NCI-H2029 treated with DMSO at 0.1 percent for 48 hours (cell line): Measurements from ENCODE around the gene MSRB3.
"Not testable (repeated sequence)": the region's sequence is repeated elsewhere in the genome, so short reads cannot be mapped to it uniquely, and the experiment has no call there.

Source experiments
- DNase-seq: peaks from one replicate; lab custom pipeline; 2025; lab: John Stamatoyannopoulos, UW

MSRB3 gene

DNA sequence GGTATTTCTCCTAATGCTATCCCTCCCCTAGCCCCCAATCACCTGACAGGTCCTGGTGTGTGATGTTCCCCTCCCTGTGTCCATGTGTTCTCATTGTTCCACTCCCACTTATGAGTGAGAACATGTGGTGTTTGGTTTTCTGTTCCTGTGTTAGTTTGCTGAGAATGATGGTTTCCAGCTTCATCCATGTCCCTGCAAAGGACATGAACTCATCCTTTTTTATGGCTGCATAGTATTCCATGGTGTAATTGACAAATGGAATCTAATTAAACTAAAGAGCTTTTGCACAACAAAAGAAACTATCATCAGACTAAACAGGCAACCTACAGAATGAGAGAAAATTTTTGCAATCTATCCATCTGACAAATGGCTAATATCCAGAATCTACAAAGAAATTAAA, 178.9 kb downstream of the MSRB3 start:
- not testable (repeated sequence) for DNase-seq

DNA sequence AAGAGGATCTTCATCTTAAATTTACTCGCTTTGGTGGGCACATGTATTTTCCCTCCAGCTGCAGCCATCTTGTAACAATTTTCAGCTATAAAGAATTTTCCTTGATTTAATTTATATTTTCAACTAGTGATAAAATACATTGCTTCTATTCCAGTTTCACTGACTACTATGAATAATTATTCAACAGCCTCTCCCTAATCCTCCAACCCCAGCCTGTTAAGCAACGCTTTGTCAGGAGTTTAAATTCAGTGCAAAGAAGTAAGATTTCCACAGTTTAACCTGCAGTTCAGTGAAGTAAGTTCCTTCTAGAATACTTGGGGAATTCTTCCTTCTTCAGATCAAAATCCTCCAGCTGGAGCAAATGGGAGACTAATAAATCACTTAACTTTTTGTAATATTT, 180.2 kb downstream of the MSRB3 start:
- no peak for DNase-seq

DNA sequence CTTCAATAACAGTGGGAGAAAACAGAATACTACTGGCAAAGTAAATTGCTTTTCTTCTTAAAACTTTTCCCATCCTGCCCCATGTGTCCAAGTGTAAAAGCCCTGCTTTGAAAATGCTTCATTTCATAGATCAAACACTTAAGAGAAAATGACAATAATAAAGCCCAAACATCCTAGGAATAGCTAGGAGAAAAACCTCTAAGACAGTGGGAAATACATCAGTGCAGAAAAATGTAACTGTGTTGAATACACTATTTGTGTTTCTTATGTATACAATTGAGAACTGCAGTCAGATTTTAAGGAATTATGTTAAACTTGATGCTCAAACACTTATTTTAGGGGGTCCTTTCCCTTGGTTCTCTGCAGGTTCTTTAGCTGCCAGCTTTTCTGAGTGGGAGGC, 181.1 kb downstream of the MSRB3 start:
- DNase-seq = no peak

DNA sequence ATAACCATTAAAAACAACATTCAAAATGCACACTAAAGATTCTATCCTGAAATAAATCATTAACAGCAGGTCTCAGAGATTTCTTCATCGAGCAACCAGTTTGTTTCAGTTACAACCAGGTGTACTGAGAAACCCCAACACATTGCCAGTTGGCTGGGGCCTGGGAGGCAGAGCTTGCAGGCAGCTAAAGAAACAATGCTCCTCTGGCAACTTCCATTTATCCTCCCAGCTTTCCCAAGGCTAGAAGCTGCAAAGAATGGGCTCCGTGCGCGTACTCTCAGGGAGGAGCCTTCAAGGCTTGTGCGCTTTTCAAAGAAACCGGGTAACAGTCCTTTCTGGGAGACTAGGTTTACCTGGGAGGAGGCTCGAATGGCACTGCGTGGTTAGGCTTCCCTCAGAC, 181.6 kb downstream of the MSRB3 start:
- DNase-seq = no peak

DNA sequence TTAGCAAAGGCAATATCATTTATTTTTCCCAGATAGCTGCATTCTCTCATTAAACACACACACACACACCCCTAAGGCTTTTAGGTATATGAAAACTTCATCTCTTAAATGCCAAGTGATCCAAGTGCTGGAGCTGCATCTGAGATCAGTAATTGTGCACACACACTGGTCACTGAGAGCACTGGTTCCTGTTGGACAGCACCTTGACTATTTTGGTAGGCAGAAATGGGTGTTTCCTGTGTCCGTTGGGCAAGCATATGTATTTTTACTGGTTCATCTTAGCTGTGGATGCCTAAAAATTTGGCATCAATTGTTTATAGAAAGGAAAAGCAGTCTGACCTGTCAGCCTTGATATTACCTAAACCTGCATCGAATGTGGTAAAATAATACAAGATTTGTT, 182.5 kb downstream of the MSRB3 start:
- no peak for DNase-seq

DNA sequence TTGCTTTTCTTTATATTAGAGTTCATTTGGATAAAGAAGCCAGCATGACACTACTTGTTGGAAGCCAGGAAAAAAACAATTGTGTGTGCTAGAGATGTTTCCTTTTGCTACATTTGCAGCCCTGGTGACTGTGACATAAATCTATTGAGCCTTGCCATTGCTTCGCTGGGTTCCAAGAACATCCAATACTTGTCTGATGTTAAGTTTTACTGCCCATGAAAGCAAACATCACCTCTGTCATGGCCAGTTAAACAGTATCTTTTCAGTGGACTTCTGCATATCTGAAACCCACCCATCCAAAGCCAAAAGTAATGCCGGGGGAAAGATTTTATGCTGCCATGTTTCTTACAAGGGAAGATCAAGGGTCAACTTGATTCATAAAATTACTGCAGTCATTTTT, 184.0 kb downstream of the MSRB3 start:
- no peak for DNase-seq

DNA sequence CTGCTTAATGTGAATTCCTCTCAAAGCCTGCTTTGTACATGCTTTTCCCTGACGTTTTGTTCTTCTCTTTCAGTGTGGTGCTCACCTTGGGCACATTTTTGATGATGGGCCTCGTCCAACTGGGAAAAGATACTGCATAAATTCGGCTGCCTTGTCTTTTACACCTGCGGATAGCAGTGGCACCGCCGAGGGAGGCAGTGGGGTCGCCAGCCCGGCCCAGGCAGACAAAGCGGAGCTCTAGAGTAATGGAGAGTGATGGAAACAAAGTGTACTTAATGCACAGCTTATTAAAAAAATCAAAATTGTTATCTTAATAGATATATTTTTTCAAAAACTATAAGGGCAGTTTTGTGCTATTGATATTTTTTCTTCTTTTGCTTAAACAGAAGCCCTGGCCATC, 184.6 kb downstream of the MSRB3 start:
- DNase-seq = no peak

DNA sequence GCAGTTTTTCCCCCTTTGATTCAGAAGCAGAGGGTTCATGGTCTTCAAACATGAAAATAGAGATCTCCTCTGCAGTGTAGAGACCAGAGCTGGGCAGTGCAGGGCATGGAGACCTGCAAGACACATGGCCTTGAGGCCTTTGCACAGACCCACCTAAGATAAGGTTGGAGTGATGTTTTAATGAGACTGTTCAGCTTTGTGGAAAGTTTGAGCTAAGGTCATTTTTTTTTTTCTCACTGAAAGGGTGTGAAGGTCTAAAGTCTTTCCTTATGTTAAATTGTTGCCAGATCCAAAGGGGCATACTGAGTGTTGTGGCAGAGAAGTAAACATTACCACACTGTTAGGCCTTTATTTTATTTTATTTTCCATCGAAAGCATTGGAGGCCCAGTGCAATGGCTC, 185.1 kb downstream of the MSRB3 start:
- DNase-seq = no peak

DNA sequence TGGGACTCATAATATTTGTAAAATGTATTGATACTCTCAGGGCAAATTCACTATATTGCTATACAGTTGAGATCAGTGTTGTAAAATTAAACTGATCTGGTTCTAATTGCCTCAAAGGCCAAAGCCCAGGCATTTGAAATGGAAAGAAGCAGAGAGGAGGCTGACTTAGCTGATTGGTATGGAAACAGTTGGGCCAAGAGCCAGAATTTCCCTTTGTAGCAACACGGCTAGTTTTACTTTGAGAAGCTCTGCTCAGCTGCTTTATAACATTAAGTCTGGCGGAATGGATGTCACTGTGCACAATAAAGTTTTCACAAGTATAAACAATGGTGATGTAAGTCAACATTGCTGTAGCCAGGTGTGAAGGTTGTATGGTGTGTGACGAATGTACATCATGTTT, 186.4 kb downstream of the MSRB3 start:
- no peak for DNase-seq

DNA sequence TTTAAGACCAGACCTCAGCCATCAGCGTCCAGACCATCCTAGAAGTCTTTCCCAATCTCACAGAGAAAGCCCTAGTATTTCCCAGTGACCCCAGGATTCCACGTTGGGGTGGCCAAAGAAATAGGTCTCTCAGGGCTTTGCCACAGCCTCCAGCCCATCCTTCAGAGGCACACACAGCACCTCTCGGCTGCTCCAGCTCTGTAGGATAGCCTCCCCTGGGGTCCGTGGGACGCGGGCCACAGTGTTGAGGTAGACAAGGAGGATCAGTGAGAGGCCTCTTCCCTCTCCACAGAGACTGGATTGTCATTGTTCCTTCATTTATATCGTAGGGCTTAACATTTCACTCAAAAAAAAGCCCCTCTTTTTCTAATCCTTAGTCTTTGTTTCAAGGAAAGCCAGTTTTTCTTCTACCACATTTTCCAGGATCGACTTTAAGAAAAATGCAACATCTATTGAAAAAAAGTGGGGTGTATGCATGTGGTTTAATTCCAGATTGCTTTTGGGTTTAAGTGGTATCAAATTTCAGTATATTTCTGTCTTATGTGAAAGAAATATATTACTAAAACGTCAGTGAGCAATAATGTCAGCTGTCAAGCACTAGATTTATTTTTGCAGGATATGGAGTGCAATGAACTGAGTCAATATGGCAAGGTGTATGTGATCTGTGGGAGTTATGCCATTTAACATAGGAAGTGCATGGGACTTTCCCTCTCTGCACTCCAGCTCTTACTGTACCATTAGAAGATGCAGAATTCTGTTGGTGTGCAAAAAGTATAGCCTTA, 187.5 kb downstream of the MSRB3 start:
- DNase-seq = no peak

DNA sequence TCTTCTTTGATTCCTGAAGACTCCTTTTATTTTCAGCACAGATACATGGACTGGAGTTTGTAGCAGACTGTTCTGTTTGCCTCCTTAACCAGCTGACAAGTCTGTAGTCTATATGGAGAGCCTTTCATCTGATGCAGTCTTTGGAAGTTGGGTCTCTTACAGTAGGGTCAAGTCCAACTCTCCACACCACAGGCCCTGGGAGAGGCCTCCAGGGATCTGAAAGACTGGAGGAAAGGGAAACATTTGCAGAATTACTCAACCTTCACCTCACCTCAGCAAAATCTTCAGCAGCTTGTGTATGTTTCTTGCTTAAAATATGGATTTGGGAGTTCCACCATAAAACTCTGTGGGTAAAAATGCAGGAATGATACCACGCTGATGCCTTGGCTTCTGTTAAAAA, 188.4 kb downstream of the MSRB3 start:
- no peak for DNase-seq

DNA sequence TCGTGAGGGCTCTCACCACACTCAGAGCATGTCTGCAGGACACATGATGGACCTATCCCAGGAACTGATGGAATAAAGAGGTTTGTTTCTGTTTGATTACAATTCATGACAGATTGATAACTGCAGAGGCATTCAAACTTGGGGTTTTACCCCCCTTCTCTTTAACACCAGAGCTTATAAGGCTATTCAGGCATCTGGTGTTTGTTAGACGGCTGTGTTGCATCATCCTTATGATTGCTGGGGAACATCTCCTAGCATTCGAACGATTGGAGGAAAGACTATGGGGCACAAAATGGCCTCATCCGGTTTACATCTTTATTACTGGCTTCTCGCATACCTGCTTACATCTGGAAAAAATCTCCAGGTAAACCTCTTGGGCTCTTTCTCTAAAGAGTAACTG, 191.8 kb downstream of the MSRB3 start:
- DNase-seq = no peak

DNA sequence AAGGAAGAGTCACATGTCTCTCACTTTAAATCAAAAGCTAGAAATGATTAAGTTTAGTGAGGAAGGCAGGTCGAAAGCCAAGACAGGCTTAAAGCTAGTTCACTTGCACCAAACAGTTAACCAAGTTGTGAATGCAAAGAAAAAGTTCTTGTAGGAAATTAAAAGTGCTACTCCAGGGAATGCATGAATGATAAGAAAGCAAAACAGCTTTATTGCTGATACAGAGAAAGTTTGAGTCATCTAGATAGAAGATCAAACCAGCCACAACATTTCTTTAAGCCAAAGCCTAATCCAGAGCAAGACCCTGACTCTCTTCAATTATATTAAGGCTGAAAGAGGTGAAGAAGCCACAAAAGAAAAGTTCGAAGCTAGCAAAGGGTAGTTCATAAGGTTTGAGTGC, 193.6 kb downstream of the MSRB3 start:
- DNase-seq = no peak

DNA sequence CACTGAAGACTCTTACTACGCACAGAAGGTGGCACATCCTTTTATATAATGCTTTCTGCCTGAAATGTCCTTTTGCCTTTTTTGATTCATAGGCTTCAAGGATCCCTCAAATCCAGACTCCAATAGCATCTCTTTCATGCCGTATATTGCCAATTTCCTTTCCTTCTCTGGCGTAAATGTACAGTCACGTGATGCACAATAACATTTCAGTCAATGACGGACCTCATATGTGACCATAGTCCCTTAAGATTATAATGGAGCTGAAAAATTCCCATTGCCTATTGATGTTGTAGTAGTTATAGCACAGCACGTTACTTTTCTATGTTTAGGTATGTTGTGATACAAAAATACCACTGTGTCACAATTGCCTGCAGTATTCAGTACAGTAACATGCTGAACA, 196.3 kb downstream of the MSRB3 start:
- no peak for DNase-seq

DNA sequence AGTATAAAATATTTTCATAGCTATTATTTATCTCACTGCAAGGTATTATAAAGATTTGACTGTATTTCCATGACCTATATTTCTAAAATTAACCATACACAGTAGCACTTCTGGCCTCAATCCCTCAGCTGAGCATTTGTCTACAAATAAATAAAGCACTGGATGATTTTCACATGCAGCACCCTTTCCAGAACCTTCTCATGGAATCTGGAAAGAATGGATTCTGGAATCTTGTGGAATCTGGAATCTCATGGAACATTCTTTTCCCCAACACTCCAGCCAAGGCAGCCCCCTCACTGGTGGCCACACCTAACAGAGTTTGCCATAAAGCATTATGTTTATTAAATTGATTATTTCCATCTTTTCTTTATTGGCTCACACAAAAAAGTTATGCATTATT, 199.2 kb downstream of the MSRB3 start:
- DNase-seq = no peak

DNA sequence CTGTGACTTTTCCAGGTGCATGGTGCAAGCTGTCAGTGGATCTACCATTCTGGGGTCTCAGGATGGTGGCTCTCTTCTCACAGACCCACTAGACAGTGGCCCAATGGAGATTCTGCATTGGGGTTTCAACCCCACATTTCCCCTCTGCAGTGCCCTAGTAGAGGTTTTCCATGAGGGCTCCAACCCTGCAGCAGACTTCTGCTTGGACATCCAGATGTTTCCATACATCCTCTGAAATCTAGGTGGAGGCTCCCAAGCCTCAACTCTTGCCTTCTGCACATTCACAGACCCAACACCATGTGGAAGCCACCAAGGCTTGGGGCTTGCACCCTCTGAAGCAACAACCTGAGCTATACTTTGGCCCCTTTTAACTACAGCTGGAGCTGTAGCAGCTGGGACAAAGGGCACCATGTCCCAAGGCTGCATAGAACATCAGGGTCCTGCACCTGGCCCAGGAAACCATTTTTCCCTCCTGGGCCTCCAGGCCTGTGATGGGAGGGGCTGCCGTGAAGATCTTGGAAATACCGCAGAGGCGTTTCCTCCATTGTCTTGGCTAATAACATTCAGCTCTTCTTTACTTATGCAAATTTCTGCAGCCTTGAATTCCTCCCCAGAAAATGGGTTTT, 205.5 kb downstream of the MSRB3 start:
- DNase-seq = not testable (repeated sequence)

DNA sequence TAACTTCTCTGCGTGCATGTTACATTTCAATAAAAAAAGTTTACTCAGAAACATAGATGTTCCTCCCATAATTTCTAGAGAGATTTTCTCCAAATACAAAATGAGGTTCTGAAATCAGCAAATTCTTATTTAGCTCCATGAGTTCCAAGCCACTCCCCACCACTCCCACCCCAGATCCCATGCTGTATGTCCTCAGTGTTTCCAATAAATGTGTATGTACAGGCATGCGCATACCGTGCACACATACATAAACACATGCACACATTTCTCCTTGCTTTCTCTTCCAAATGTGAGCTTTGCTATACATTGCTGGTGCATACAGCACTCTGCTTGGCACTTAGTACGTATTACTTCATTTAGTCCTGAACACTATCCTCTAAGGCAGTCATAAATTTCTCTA, 209.7 kb downstream of the MSRB3 start:
- no peak for DNase-seq

DNA sequence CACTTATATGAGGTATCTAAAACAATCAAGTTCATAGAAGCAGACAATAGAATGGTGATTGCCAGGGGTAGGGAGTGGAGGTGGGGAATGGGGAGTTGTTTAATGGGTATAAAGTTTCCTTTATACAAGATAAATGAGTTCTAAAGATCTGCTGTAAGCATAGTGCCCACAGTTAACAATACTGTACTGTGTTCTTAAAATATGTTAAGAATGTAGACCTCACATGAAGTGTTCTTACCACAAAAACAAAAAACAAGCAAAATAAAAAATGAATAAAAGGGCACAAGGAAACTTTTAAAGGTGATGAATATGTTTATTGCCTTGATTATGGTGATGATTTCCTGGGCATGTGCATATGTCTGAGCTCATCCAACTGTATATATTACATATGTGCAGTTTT, 211.8 kb downstream of the MSRB3 start:
- DNase-seq = no peak

DNA sequence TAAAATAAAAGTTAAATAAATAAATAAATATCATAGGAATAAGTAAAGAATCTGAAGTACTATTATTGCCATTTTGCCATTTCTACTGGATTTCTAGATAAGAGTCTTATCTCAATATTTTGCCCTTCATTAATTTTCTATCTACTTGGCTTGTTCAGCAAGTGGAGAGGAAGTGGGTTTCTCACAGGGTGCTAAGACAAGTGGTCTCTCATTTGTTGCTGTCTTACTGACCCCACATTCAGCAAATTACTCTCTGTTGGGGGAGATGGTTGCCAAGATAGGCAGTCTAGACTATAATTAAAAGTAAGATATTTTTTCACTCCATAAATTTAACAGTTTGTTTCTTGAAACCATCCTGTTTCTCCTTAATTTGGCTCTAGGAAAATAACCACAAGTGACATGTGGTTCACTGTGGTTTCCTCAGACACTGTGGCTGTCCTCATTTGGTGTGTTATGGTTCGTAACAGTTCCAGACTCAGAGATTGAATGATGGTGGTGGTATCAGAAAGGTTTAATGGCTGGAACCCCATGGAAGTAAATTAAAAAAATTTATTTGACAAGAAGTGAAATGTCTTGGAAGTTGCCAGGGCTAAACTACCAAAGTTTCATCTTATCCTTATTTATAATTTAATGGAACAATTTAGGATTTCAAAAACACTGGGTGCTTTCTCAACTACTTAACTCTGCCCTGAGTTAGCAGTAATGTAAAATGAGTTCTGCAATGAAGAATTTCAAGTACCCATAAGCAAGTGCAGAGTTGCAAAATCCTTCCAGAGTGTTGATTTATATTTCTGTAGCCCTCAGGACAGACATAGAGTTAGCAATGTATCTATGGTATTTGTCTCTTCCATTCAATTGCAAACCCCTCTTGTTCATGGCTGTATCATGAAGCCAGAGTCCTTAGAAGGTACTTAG, 214.8 kb downstream of the MSRB3 start:
- no peak for DNase-seq

DNA sequence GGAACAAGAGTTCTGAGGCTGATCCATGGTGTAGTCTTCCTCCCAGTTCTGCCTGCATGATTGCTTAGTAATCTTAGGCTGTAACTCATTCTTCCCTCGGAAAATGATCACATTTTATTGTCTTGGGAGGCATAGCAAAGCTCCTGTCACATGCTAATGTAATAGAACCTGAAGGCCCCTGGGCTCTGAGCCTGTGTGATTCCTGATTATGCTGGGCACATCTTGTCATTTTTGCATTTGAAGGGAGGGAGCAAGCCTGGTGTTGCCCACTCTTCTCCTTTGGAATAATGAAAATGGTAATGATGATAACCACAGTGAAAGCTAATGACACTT, 215.4 kb downstream of the MSRB3 start:
- DNase-seq = no peak

DNA sequence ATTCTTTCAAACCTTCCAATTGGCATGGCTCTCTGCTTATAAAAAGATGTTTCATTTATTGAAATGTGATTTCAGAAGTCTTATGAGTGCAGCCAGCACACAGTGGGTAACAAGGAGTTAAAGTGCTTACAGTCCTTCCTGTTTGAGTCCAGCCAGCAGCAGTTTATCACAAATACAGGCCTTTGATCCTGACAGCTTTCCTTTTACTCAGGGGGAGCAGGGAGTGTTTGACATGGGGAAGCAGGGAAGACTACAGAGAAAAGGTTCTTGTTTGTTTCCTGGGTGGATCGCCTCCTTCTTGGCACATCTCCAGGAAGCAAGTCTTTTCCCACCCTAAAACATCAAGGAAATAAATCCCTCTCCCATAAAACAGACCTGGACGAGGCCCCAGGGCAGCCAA, 216.1 kb downstream of the MSRB3 start:
- no peak for DNase-seq

DNA sequence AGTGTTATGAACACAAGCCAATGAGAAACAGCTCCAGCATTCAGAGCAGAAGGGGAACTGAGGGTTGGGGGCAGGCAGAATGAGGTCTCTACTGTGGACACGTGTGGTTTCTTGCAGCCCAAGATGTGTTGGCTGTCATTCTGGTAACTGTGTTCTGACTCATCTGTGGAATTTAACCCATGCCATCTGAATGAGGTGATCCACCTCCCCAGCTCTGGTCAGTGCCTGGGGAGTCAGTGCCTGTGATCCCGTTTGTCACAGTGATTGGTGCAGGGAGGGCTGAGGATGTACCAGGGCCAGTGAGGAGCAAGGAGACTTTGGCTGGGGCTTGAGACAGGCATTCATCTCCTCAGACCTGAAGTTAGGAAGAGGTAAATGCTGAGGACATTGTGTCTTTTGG, 216.8 kb downstream of the MSRB3 start:
- DNase-seq = no peak

DNA sequence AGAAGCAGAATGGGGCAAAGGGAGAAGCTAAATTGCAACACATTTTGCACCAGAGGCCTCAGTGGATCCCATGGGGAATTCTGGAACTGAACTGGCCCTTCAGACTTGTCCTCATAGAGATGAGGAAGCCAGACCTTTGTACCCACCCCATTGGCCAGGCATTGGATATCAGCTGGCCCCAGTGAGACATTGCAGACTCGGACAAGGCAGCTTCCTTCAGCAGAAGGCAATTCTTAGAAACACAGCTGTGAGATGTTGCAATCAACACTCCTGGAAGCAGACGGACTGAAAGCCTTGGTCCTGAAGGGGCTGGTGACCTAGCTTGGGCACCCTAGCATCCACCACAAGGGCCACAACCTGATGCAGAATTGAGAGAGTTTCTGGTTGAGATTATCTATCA, 218.1 kb downstream of the MSRB3 start:
- DNase-seq = no peak
